ENCODE measurements around the gene FAM20C. TPM values are rescaled to one million over a fixed set of nuclear protein-coding genes. Genes with fewer than 3 reads are reported as not detected.
"Not testable (repeated sequence)": the region's sequence is repeated elsewhere in the genome, so short reads cannot be mapped to it uniquely, and the experiment has no call there.

Gene FAM20C
- total and polyA plus RNA-seq, 4 donors = 11.3 to 104 (median 57.5) TPM

DNA sequence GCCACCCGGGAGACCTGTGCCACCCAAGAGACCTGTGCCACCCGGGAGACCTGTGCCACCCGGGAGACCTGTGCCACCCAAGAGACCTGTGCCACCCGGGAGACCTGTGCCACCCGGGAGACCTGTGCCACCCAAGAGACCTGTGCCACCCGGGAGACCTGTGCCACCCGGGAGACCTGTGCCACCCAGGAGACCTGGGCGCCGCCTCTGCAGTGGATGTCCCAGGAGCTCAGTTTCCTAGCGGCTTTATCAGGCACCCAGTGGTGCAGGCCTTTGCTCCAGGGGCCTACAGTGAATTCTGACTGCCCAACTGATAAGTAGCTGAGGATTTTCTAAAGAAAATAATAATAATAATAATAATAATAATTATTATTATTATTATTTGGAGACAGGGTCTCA, 51.2 kb downstream of the FAM20C start:
- intact Hi-C loops (cut with DNase I); H3K36me3 ChIP-seq (ENCODE audit: control insufficient read depth in 1 of 2, insufficient read depth in 2 of 2, low read length in 1 of 2): not testable (repeated sequence)
- 94 to 96% methylated on average over 5 to 6 of the region's 10 CpGs for WGBS, 2 donors

DNA sequence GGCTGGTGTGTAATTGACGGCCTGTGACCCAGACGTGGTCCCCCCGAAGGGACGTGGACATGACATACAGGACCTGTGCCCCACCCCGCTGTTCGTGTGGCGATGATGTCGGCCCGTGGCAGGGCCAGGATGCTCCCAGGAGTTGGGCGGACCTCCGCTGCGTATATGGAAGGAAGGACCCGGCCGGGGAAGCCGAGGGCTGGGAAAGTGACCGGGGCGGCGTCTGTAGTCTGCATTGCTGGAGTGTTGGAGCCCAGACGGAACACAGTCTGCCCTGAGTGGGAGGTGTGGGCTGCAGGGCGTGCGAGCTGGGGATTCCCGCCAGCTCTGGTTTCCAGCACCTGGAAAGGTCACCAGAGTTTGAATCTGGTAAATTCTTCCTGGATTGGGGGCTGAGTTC, 52.6 kb downstream of the FAM20C start:
- ATAC-seq (ENCODE audit: low FRiP score) (no peak), DNase-seq (no peak)
- WGBS, 2 donors = 91 to 95% methylated on average over 22 of the region's 22 CpGs

More for the DNA sequence above, 51.2 kb downstream of the FAM20C start:
- not testable (repeated sequence) for H3K4me3 ChIP-seq (ENCODE audit: low read length in 2 of 2); H3K9me3 ChIP-seq (ENCODE audit: control insufficient read depth, low read length); H3K27ac ChIP-seq (ENCODE audit: low read depth in 1 of 2, low read length in 2 of 2); DNase-seq; ATAC-seq (ENCODE audit: low FRiP score); H3K27me3 ChIP-seq (ENCODE audit: control insufficient read depth in 1 of 2, insufficient read depth in 2 of 2, low read length in 1 of 2); H3K4me1 ChIP-seq (ENCODE audit: control insufficient read depth in 1 of 2, insufficient read depth in 2 of 2, low read length in 2 of 2)

DNA sequence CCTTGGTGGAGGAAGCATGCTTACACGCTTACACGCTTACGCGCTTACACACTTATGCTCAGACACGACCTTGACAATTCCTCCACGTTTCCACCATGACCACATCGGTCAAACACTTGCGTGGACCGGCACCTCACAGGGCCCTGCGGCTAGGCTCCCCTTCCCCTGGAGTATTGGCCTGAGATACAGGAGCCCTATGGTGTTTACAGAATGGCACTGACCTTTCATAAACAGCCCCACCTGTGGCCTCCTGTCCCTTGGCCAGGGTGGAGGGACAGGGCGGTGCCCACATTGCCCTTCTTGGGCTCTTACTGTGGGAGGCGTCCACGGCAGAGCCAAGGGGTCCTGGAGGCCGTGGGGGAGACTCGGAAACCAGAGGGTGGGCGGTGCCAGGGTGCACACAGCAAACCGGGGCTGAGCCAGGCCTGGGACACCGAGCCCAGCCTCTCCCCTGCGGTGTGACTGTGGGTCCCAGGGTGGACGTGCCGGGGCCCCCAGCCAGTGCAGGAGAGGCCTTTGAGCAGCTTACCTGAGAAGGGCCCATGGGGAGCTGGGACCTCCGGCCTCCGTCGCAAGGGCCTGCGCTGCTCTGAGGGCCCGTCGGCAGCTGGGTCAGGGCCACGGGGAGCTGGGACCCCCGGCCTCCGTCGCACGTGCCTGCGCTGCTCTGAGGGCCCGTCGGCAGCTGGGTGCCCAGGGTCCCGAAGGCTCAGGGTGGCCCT, 53.4 kb downstream of the FAM20C start:
- ATAC-seq (ENCODE audit: low FRiP score) = no peak
- no peaks in the 10 kb centered on the region for H3K9me3 ChIP-seq (ENCODE audit: control insufficient read depth, low read length)
- 94 to 96% methylated on average over 36 of the region's 36 CpGs for WGBS, 2 donors
- H3K27ac ChIP-seq (ENCODE audit: low read depth in 1 of 2, low read length in 2 of 2) = no peak overlapping the region
- no peak overlapping the region for H3K4me3 ChIP-seq (ENCODE audit: low read length in 2 of 2)
- H3K27me3 ChIP-seq (ENCODE audit: control insufficient read depth in 1 of 2, insufficient read depth in 2 of 2, low read length in 1 of 2) = no peaks in the 10 kb centered on the region
- DNase-seq = no peak
- H3K4me1 ChIP-seq (ENCODE audit: control insufficient read depth in 1 of 2, insufficient read depth in 2 of 2, low read length in 2 of 2) = no peaks in the 10 kb centered on the region
- H3K36me3 ChIP-seq (ENCODE audit: control insufficient read depth in 1 of 2, insufficient read depth in 2 of 2, low read length in 1 of 2) = peaks cover 0 to 1% of the 10 kb centered on the region in 2 donors
- intact Hi-C loops (cut with DNase I) = no loop called here

More for the DNA sequence above, 52.6 kb downstream of the FAM20C start:
- no peaks in the 10 kb centered on the region for H3K4me1 ChIP-seq (ENCODE audit: control insufficient read depth in 1 of 2, insufficient read depth in 2 of 2, low read length in 2 of 2)
- no peaks in the 10 kb centered on the region for H3K27me3 ChIP-seq (ENCODE audit: control insufficient read depth in 1 of 2, insufficient read depth in 2 of 2, low read length in 1 of 2)
- peaks cover 0 to 1% of the 10 kb centered on the region in 2 donors for H3K36me3 ChIP-seq (ENCODE audit: control insufficient read depth in 1 of 2, insufficient read depth in 2 of 2, low read length in 1 of 2)
- H3K4me3 ChIP-seq (ENCODE audit: low read length in 2 of 2) = no peak overlapping the region
- H3K9me3 ChIP-seq (ENCODE audit: control insufficient read depth, low read length) = no peaks in the 10 kb centered on the region
- no peak overlapping the region for H3K27ac ChIP-seq (ENCODE audit: low read depth in 1 of 2, low read length in 2 of 2)
- intact Hi-C loops (cut with DNase I) = no loop called here

DNA sequence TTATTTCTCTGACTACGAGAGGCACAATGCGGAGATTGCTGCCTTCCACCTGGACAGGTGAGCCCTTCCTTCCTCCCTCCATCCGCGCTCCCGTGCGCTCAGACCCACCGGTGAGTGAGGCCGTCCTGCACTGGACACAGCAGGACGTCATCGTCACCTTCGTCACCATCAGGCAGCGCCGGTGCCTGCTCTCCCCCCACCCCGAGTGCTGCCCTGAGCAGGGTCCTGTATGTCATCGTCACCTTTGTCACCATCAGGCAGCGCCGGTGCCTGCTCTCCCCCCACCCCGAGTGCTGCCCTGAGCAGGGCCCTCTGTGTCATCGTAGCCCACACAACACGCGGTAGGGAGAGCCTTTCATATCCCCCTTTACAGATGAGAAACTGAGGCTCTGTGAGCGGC, 54.1 kb downstream of the FAM20C start:
- no peak overlapping the region for H3K4me3 ChIP-seq (ENCODE audit: low read length in 2 of 2)
- no peaks in the 10 kb centered on the region for H3K27me3 ChIP-seq (ENCODE audit: control insufficient read depth in 1 of 2, insufficient read depth in 2 of 2, low read length in 1 of 2)
- WGBS, 2 donors = 91 to 93% methylated on average over 22 of the region's 22 CpGs
- H3K9me3 ChIP-seq (ENCODE audit: control insufficient read depth, low read length) = no peaks in the 10 kb centered on the region
- no peak for DNase-seq
- intact Hi-C loops (cut with DNase I) = no loop called here
- peaks cover 0 to 1% of the 10 kb centered on the region in 2 donors for H3K36me3 ChIP-seq (ENCODE audit: control insufficient read depth in 1 of 2, insufficient read depth in 2 of 2, low read length in 1 of 2)
- H3K27ac ChIP-seq (ENCODE audit: low read depth in 1 of 2, low read length in 2 of 2) = no peak overlapping the region
- H3K4me1 ChIP-seq (ENCODE audit: control insufficient read depth in 1 of 2, insufficient read depth in 2 of 2, low read length in 2 of 2) = no peaks in the 10 kb centered on the region
- ATAC-seq (ENCODE audit: low FRiP score) = no peak

DNA sequence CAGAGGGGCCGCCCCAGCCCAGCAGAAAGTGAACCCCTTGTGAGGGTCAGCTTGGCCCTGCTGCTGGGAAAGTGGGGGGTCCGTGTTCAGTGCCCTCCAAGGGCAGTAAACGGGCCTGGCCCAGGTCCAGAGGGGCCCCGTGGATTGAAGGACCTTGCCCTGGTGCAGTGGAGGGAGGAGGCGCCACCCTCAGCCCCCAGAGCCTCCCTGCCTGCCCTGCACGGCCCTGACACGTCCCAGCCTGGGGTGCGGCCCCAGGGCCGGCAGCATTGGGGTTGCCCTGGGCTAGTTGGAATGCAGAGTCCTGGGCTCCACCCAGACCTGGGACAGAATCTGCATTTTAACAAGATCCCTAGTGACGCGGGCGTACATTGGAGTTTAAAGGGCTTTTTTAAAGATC, 54.8 kb downstream of the FAM20C start:
- H3K27ac ChIP-seq (ENCODE audit: low read depth in 1 of 2, low read length in 2 of 2) = no peak overlapping the region
- H3K27me3 ChIP-seq (ENCODE audit: control insufficient read depth in 1 of 2, insufficient read depth in 2 of 2, low read length in 1 of 2) = no peaks in the 10 kb centered on the region
- no peak overlapping the region for H3K4me3 ChIP-seq (ENCODE audit: low read length in 2 of 2)
- H3K36me3 ChIP-seq (ENCODE audit: control insufficient read depth in 1 of 2, insufficient read depth in 2 of 2, low read length in 1 of 2) = peaks cover 0 to 1% of the 10 kb centered on the region in 2 donors
- no peaks in the 10 kb centered on the region for H3K9me3 ChIP-seq (ENCODE audit: control insufficient read depth, low read length)
- intact Hi-C loops (cut with DNase I) = no loop called here
- DNase-seq (no peak), ATAC-seq (ENCODE audit: low FRiP score) (no peak)
- H3K4me1 ChIP-seq (ENCODE audit: control insufficient read depth in 1 of 2, insufficient read depth in 2 of 2, low read length in 2 of 2) = no peaks in the 10 kb centered on the region
- WGBS, 2 donors = 91 to 95% methylated on average over 12 of the region's 12 CpGs

DNA sequence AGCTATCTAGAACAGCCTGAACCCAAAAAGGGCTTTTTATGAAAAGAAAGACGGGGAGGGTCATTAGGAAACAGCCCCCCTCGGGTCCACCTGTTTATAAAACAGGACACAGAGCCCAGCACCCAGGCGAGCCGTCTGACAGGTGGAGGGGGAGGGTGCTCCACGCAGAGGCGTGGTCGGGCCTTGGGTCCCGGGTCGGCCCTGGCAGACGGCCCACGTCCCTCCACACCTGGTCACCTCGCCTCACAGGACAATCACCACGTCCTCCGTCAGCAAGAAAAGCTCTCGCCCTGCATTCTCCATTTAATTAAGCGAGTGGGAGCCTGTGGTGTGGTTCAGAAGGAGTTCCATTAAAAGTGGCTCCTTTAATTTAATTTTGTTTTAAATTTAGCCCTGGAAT, 55.3 kb downstream of the FAM20C start:
- intact Hi-C loops (cut with DNase I) = no loop called here
- Histone ChIP-seq H3K4me3 (ENCODE audit: low read length in 2 of 2) (no peak overlapping the region), H3K36me3 (ENCODE audit: control insufficient read depth in 1 of 2, insufficient read depth in 2 of 2, low read length in 1 of 2) (peaks cover 0 to 1% of the 10 kb centered on the region in 2 donors), H3K4me1 (ENCODE audit: control insufficient read depth in 1 of 2, insufficient read depth in 2 of 2, low read length in 2 of 2) (no peaks in the 10 kb centered on the region), H3K9me3 (ENCODE audit: control insufficient read depth, low read length) (no peaks in the 10 kb centered on the region), H3K27me3 (ENCODE audit: control insufficient read depth in 1 of 2, insufficient read depth in 2 of 2, low read length in 1 of 2) (no peaks in the 10 kb centered on the region), H3K27ac (ENCODE audit: low read depth in 1 of 2, low read length in 2 of 2) (no peak overlapping the region)
- no peak for ATAC-seq (ENCODE audit: low FRiP score)
- DNase-seq = no peak
- WGBS, 2 donors = 89 to 90% methylated on average over 16 of the region's 16 CpGs

DNA sequence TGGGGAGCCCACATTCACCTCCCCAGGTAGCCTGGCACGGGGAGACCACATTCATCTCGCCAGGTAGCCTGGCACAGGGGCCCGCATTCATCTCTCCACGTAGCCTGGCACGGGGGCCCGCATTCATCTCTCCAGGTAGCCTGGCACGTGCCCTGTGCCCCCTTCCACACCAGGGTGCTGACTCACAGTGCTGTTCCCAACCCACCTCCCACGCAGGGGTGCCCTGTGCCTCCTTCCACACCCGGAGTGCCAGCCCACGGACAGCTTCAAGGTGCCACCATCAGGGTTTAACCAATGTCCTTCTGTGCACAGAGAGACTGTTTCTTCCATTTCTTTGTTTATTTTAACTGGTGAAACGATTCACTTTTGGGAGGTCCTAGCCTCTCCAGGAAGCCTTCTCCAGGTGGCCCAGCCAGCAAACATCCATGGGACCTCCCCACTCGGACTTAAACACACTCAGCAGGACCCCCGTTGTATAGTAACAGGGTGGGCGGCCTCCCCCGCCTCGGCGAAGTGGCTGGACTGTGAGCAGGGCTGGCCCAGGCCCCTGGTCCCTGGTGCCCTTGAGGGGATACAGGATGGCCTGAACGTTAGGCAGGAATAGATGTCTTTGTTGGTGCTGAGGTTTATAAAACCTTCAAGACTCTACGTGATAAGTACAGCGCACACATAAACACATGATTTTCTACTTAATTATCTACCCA, 56.5 kb downstream of the FAM20C start:
- H3K4me3 ChIP-seq (ENCODE audit: low read length in 2 of 2) = no peak overlapping the region
- H3K36me3 ChIP-seq (ENCODE audit: control insufficient read depth in 1 of 2, insufficient read depth in 2 of 2, low read length in 1 of 2) = peaks cover 0 to 1% of the 10 kb centered on the region in 2 donors
- 89 to 90% methylated on average over 20 of the region's 20 CpGs for WGBS, 2 donors
- DNase-seq = no peak
- H3K27ac ChIP-seq (ENCODE audit: low read depth in 1 of 2, low read length in 2 of 2) = no peak overlapping the region
- no peaks in the 10 kb centered on the region for H3K27me3 ChIP-seq (ENCODE audit: control insufficient read depth in 1 of 2, insufficient read depth in 2 of 2, low read length in 1 of 2)
- intact Hi-C loops (cut with DNase I) = no loop called here
- no peak for ATAC-seq (ENCODE audit: low FRiP score)
- no peaks in the 10 kb centered on the region for H3K9me3 ChIP-seq (ENCODE audit: control insufficient read depth, low read length)
- H3K4me1 ChIP-seq (ENCODE audit: control insufficient read depth in 1 of 2, insufficient read depth in 2 of 2, low read length in 2 of 2) = no peaks in the 10 kb centered on the region

DNA sequence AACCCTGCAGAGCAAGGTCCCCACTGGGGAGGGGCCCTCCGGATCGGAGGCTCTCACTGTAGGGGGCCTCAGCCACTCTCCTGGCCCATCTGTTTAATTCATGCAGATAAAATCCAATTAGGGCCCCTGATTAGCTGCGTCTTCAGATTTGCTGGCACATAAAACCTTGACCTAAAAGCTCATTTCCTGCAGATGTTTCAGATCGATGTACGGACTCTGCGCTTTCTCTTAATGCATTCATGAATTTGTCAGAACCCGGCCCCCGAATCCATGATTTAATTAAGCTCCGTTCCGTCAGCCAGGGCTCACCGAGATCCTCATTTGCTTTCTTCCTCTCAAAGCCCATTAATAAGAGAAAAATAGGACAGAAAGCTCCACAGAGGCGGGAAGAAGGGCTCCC, 57.6 kb downstream of the FAM20C start:
- no peaks in the 10 kb centered on the region for H3K27me3 ChIP-seq (ENCODE audit: control insufficient read depth in 1 of 2, insufficient read depth in 2 of 2, low read length in 1 of 2)
- intact Hi-C loops (cut with DNase I) = no loop called here
- no peak overlapping the region for H3K4me3 ChIP-seq (ENCODE audit: low read length in 2 of 2)
- H3K27ac ChIP-seq (ENCODE audit: low read depth in 1 of 2, low read length in 2 of 2) = no peak overlapping the region
- 91 to 92% methylated on average over 12 of the region's 12 CpGs for WGBS, 2 donors
- H3K4me1 ChIP-seq (ENCODE audit: control insufficient read depth in 1 of 2, insufficient read depth in 2 of 2, low read length in 2 of 2) = no peaks in the 10 kb centered on the region
- DNase-seq (no peak), ATAC-seq (ENCODE audit: low FRiP score) (no peak)
- H3K36me3 ChIP-seq (ENCODE audit: control insufficient read depth in 1 of 2, insufficient read depth in 2 of 2, low read length in 1 of 2) = peaks cover 0 to 1% of the 10 kb centered on the region in 2 donors
- H3K9me3 ChIP-seq (ENCODE audit: control insufficient read depth, low read length) = no peaks in the 10 kb centered on the region

DNA sequence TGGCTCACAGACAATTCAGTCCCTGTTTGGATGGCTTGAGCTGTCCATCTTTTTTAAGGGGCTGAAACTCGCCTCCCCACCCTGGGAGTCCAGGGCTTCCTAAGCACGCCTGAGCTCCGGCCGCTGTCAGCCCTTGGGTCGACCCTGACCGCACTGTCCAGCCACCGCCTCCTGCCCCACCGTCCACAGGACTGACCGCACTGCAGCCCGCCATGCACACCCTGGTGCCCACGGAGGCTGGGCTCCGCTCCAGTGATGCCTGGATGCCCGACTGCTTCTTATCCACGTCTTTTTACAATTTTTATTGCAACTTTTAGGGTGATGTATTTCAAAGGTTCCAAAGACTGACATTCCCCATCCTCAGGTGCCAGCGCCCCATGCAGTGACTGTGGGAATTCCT, 58.2 kb downstream of the FAM20C start:
- no peaks in the 10 kb centered on the region for H3K4me1 ChIP-seq (ENCODE audit: control insufficient read depth in 1 of 2, insufficient read depth in 2 of 2, low read length in 2 of 2)
- H3K27ac ChIP-seq (ENCODE audit: low read depth in 1 of 2, low read length in 2 of 2) = no peak overlapping the region
- H3K9me3 ChIP-seq (ENCODE audit: control insufficient read depth, low read length) = no peaks in the 10 kb centered on the region
- no peaks in the 10 kb centered on the region for H3K27me3 ChIP-seq (ENCODE audit: control insufficient read depth in 1 of 2, insufficient read depth in 2 of 2, low read length in 1 of 2)
- no peak overlapping the region for H3K4me3 ChIP-seq (ENCODE audit: low read length in 2 of 2)
- no peak for ATAC-seq (ENCODE audit: low FRiP score)
- intact Hi-C loops (cut with DNase I) = no loop called here
- DNase-seq = no peak
- WGBS, 2 donors = 90 to 91% methylated on average over 15 of the region's 15 CpGs
- peaks cover 0 to 1% of the 10 kb centered on the region in 2 donors for H3K36me3 ChIP-seq (ENCODE audit: control insufficient read depth in 1 of 2, insufficient read depth in 2 of 2, low read length in 1 of 2)

Measured in aorta (tissue), 5 donors.